Body of pancreas (tissue), 4 donors: Measurements from ENCODE around the gene ITPRID1. TPM values are rescaled to one million over a fixed set of nuclear protein-coding genes. Genes with fewer than 3 reads are reported as not detected.

Experiments
- ATAC-seq: fragments of 150-250 bp; one replicate; pipeline ENCODE4 v1.9.1; 2016
- DNase-seq, 4 donors: peaks; one replicate each; pipeline ENCODE4 v3.0.0-alpha.2; 2019
- H3K27ac ChIP-seq, 4 donors: fragments of 200-600 bp; sonication (generic); 1 replicate in 3 of 4; 2 replicates in 1 of 4; pipeline versions ENCODE4 v1.5.1 to v1.6.1; 2016 to 2019; ENCODE audit warnings: mild to moderate bottlenecking in 1 of 4, mixed read lengths in 1 of 4, moderate library complexity in 1 of 4
- H3K27me3 ChIP-seq, 2 donors: fragments of 200-600 bp; sonication (generic); one replicate each; pipeline ENCODE4 v1.6.0; 2016; ENCODE audit warnings: mild to moderate bottlenecking in 1 of 2
- H3K36me3 ChIP-seq, 2 donors: fragments of 200-600 bp; sonication (generic); replicated peaks in 1 of 2; 2 replicates each; pipeline ENCODE4 v1.5.1; 2016; ENCODE audit warnings: low read depth in 2 of 2; ENCODE audit not compliant: insufficient read depth in 1 of 2
- H3K4me1 ChIP-seq: fragments of 200-600 bp; sonication (generic); one replicate; pipeline ENCODE4 v1.6.0; 2016
- H3K4me3 ChIP-seq, 2 donors: fragments of 200-600 bp; sonication (generic); 1 replicate in 1 of 2; 2 replicates in 1 of 2; pipeline ENCODE4 v1.5.1; 2016 to 2019
- H3K9me3 ChIP-seq, 3 donors: fragments of 200-600 bp; sonication (generic); 1 replicate in 2 of 3; 2 replicates in 1 of 3; pipeline ENCODE4 v1.5.1; 2016
- CTCF ChIP-seq, 7 experiments: fragments of 450-650 bp in 4 of 7; fragments of 200-600 bp in 3 of 7; sonication (generic) in 3 of 7; IDR thresholded peaks; one replicate each; pipeline ENCODE4 v1.5.1; 2016 to 2019; ENCODE audit warnings: antibody characterized with exemption in 7 of 7
- POLR2A ChIP-seq, 3 donors: fragments of 450-650 bp; IDR thresholded peaks; one replicate each; pipeline ENCODE4 v1.6.1; 2016; ENCODE audit warnings: antibody characterized with exemption in 3 of 3, mild to moderate bottlenecking in 2 of 3
- whole genome bisulfite sequencing, 2 donors: methylation state at CpG; one replicate each; pipeline ENCODE4 v1.1.5; 2017; 5-methylcytosine and 5-hydroxymethylcytosine counted together
- intact Hi-C: fragments of 100-400 bp; cut with DNase I; formaldehyde crosslinking; loops from one replicate; pipeline ENCODE4 v1.15.1; 2023
- total RNA-seq, 2 donors: library from RNA; depleted of rRNA; stranded (reverse); fragments of >200 nt; gene quantifications; one replicate each; pipeline ENCODE4 v1.1.0, GENCODE V29; 2016

Gene ITPRID1
- total RNA-seq, 2 donors from 2014 or later: not detected

- no peak for TF ChIP-seq POLR2A (IDR thresholded peaks at IDR 0.05)
- TF ChIP-seq CTCF (IDR thresholded peaks at IDR 0.05): no peak
- ATAC-seq: no peak
- intact Hi-C loops: no loop called here
- DNase-seq: no peak
- no peaks in the 10 kb centered on the region for H3K4me1 ChIP-seq
- H3K9me3 ChIP-seq: no peaks in the 10 kb centered on the region
- H3K27me3 ChIP-seq: no peaks in the 10 kb centered on the region
- no peak overlapping the region for H3K27ac ChIP-seq
- H3K4me3 ChIP-seq: no peak overlapping the region
- H3K36me3 ChIP-seq: no peaks in the 10 kb centered on the region
Observed at GRCh38 chr7:31652063-31652326, 138.1 kb downstream of the ITPRID1 start.

GRCh38 chr7:31663072-31663471 is 149.2 kb downstream of the ITPRID1 start:
- TF ChIP-seq POLR2A (IDR thresholded peaks at IDR 0.05) (no peak), CTCF (IDR thresholded peaks at IDR 0.05) (no peak)
- no peaks in the 10 kb centered on the region for H3K36me3 ChIP-seq
- ATAC-seq: no peak
- no peak for DNase-seq
- no peaks in the 10 kb centered on the region for H3K27me3 ChIP-seq
- WGBS, 2 donors: 61 to 66% methylated on average over 5 of the region's 5 CpGs
- intact Hi-C loops: no loop called here
- H3K4me3 ChIP-seq: no peak overlapping the region
- H3K27ac ChIP-seq: no peak overlapping the region
- no peaks in the 10 kb centered on the region for H3K4me1 ChIP-seq
- H3K9me3 ChIP-seq: no peaks in the 10 kb centered on the region

GRCh38 chr7:31664890-31665289 is 151.0 kb downstream of the ITPRID1 start:
- no peak for ATAC-seq
- H3K9me3 ChIP-seq: no peaks in the 10 kb centered on the region
- intact Hi-C loops: no loop called here
- no peak overlapping the region for H3K4me3 ChIP-seq
- DNase-seq: no peak
- no peak for TF ChIP-seq POLR2A (IDR thresholded peaks at IDR 0.05)
- no peak for TF ChIP-seq CTCF (IDR thresholded peaks at IDR 0.05)
- no peaks in the 10 kb centered on the region for H3K27me3 ChIP-seq
- H3K27ac ChIP-seq: no peak overlapping the region
- no peaks in the 10 kb centered on the region for H3K4me1 ChIP-seq
- no peaks in the 10 kb centered on the region for H3K36me3 ChIP-seq

- no peaks in the 10 kb centered on the region for H3K36me3 ChIP-seq
- H3K27me3 ChIP-seq: no peaks in the 10 kb centered on the region
- H3K27ac ChIP-seq: no peak overlapping the region
- intact Hi-C loops: no loop called here
- no peak for TF ChIP-seq POLR2A (IDR thresholded peaks at IDR 0.05)
- no peak for TF ChIP-seq CTCF (IDR thresholded peaks at IDR 0.05)
- H3K4me1 ChIP-seq: no peaks in the 10 kb centered on the region
- H3K4me3 ChIP-seq: no peak overlapping the region
- ATAC-seq (no peak), DNase-seq (no peak)
- 73 to 84% methylated on average over 1 of the region's 1 CpG for WGBS, 2 donors
- H3K9me3 ChIP-seq: no peaks in the 10 kb centered on the region
Observed at GRCh38 chr7:31665546-31665945, 151.7 kb downstream of the ITPRID1 start.

- H3K36me3 ChIP-seq: no peaks in the 10 kb centered on the region
- intact Hi-C loops: no loop called here
- DNase-seq (no peak), ATAC-seq (no peak)
- TF ChIP-seq POLR2A (IDR thresholded peaks at IDR 0.05) (no peak), CTCF (IDR thresholded peaks at IDR 0.05) (no peak)
- H3K9me3 ChIP-seq: no peaks in the 10 kb centered on the region
- no peak overlapping the region for H3K4me3 ChIP-seq
- H3K27me3 ChIP-seq: no peaks in the 10 kb centered on the region
- H3K4me1 ChIP-seq: no peaks in the 10 kb centered on the region
- no peak overlapping the region for H3K27ac ChIP-seq
Observed at GRCh38 chr7:31669461-31669860, 155.6 kb downstream of the ITPRID1 start.
